ENCODE measurements around the gene KDM2B. TPM values are rescaled to one million over a fixed set of nuclear protein-coding genes. Genes with fewer than 3 reads are reported as not detected.

The KDM2B gene
- polyA plus RNA-seq, 3 donors, result 9.7 to 68.1 (median 9.7) TPM

DNA sequence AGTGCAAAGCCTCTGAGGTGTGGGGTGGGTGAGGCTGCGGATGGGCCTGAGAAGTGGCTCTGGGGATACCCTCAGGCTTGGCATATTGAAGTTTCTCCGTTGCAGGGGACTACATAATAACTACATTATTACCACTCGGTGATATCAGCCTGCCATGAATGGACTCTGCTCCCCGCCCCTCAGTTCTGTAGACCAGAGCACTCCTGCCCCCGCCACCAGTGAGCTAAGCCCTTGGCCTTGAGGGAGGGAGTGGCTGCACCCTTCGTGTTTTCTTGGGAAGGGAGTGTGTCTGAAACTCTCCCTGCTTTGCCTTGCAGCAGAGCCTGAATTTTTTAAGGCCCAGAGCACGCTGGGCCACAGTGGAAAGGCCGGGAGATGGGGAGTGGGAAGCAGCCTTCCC lies 47.2 kb upstream of the KDM2B start:
- H3K36me3 Mint-ChIP-seq, result peaks cover 11 to 12% of the 10 kb centered on the region in 2 donors
- H3K27ac Mint-ChIP-seq, result peak overlapping the region; percentile 32 to 95 (median 89)
- TF ChIP-seq, protein P1, sequence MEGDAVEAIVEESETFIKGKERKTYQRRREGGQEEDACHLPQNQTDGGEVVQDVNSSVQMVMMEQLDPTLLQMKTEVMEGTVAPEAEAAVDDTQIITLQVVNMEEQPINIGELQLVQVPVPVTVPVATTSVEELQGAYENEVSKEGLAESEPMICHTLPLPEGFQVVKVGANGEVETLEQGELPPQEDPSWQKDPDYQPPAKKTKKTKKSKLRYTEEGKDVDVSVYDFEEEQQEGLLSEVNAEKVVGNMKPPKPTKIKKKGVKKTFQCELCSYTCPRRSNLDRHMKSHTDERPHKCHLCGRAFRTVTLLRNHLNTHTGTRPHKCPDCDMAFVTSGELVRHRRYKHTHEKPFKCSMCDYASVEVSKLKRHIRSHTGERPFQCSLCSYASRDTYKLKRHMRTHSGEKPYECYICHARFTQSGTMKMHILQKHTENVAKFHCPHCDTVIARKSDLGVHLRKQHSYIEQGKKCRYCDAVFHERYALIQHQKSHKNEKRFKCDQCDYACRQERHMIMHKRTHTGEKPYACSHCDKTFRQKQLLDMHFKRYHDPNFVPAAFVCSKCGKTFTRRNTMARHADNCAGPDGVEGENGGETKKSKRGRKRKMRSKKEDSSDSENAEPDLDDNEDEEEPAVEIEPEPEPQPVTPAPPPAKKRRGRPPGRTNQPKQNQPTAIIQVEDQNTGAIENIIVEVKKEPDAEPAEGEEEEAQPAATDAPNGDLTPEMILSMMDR (IDR thresholded peaks at IDR 0.05), result no peak
- Histone ChIP-seq H3K4me3 (replicated peaks in 1 of 3; ENCODE audit: low read depth in 2 of 3, low read length in 3 of 3) (peak overlapping the region; percentile 81 to 87 (median 86)), H3K4me1 (ENCODE audit: control insufficient read depth in 1 of 2, insufficient read depth in 2 of 2, low read length in 2 of 2) (peaks cover 53 to 65% of the 10 kb centered on the region in 2 donors), H2AFZ (ENCODE audit: insufficient read depth, low read depth, low read length, poor library complexity, severe bottlenecking) (peak overlapping the region; percentile 26), H3K27ac (ENCODE audit: low read depth in 1 of 2, low read length in 2 of 2) (peak overlapping the region in 1 of 2 donors; percentile 82), H3K9me3 (replicated peaks in 1 of 2; ENCODE audit: control insufficient read depth in 1 of 2, insufficient read depth in 1 of 2, low read length in 2 of 2) (no peaks in the 10 kb centered on the region), H3K9ac (ENCODE audit: insufficient read depth, low read length, poor library complexity, severe bottlenecking) (peak overlapping the region; percentile 35), H3K36me3 (replicated peaks in 1 of 2; ENCODE audit: control insufficient read depth in 1 of 2, insufficient read depth in 2 of 2, low read length in 2 of 2) (peaks cover 0 to 5% of the 10 kb centered on the region in 2 donors), H3K79me2 (ENCODE audit: insufficient read depth, low read length) (peaks cover 60% of the 10 kb centered on the region), H3K4me2 (replicated peaks; ENCODE audit: extremely low read depth, low read length, poor library complexity, severe bottlenecking) (peak overlapping the region; percentile 93), H3K27me3 (ENCODE audit: control insufficient read depth in 2 of 2, insufficient read depth in 2 of 2, low read length in 2 of 2) (no peaks in the 10 kb centered on the region), H4K20me1 (ENCODE audit: insufficient read depth, low read length) (peaks cover 53% of the 10 kb centered on the region)
- WGBS (ENCODE audit: insufficient coverage), result 35% methylated on average over 4 of the region's 8 CpGs
- peaks cover 0 to 3% (median 0%) of the 10 kb centered on the region in 3 donors for H3K27me3 Mint-ChIP-seq (ENCODE audit: low read depth in 3 of 3)
- DNase-seq, result no peak
- peaks cover 67% of the 10 kb centered on the region for H3K4me1 Mint-ChIP-seq
- H3K9me3 Mint-ChIP-seq, result no peaks in the 10 kb centered on the region
- intact Hi-C loops (cut with micrococcal nuclease), result loop anchor here (5.0 kb wide), 6 partner anchors 34 to 164 kb away; partner anchors contain the start of genes KDM2B (in 1 of the 2) and RHOF (in 1 of the 2)
- H3K4me3 Mint-ChIP-seq, result peak overlapping the region; percentile 90 to 94

DNA sequence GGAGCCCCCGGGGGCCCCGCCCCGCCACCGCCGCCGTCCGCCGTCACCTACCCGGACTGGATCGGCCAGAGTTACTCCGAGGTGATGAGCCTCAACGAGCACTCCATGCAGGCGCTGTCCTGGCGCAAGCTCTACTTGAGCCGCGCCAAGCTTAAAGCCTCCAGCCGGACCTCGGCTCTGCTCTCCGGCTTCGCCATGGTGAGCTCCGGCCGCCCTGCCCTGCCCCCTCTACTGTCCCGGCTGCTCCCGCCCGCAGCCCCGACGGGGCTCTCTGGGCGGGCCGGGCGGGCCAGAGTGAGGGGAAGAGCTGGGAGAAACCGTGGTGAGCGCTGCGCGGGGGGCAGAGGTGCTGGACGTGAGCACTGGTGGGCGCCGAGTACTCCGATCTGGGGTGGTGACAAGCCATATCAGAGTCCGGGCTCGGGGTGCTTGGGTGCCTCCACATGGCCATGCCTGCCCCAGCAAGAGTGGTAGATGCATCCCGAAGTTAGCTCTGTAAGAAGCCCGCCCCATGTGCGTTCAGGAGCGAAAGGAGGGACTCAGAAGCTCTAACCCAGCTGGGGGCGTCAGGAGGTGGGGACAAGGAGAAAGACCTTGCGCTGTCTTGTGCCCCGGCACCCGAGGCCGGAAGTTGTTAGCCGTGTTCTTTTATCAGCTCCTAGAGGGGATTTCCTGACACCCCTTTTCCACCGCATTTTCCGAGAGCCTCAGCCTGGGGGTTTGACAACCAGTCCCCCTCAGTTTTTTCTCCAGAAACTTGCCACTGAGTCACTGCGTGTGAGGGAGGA lies 46.2 kb upstream of the KDM2B start:
- Histone ChIP-seq H2AFZ (ENCODE audit: insufficient read depth, low read depth, low read length, poor library complexity, severe bottlenecking) (peak overlapping the region; percentile 76), H3K4me2 (replicated peaks; ENCODE audit: extremely low read depth, low read length, poor library complexity, severe bottlenecking) (peak overlapping the region; percentile 93), H3K27me3 (ENCODE audit: control insufficient read depth in 2 of 2, insufficient read depth in 2 of 2, low read length in 2 of 2) (no peaks in the 10 kb centered on the region), H3K4me3 (replicated peaks in 1 of 3; ENCODE audit: low read depth in 2 of 3, low read length in 3 of 3) (peak overlapping the region; percentile 81 to 87 (median 86)), H3K27ac (ENCODE audit: low read depth in 1 of 2, low read length in 2 of 2) (peak overlapping the region; percentile 82), H3K9me3 (replicated peaks in 1 of 2; ENCODE audit: control insufficient read depth in 1 of 2, insufficient read depth in 1 of 2, low read length in 2 of 2) (no peaks in the 10 kb centered on the region), H3K4me1 (ENCODE audit: control insufficient read depth in 1 of 2, insufficient read depth in 2 of 2, low read length in 2 of 2) (peaks cover 53 to 57% of the 10 kb centered on the region in 2 donors), H3K36me3 (replicated peaks in 1 of 2; ENCODE audit: control insufficient read depth in 1 of 2, insufficient read depth in 2 of 2, low read length in 2 of 2) (no peaks in the 10 kb centered on the region), H3K79me2 (ENCODE audit: insufficient read depth, low read length) (peaks cover 51% of the 10 kb centered on the region), H3K9ac (ENCODE audit: insufficient read depth, low read length, poor library complexity, severe bottlenecking) (peak overlapping the region; percentile 78), H4K20me1 (ENCODE audit: insufficient read depth, low read length) (peaks cover 43% of the 10 kb centered on the region)
- no peaks in the 10 kb centered on the region for H3K9me3 Mint-ChIP-seq
- H3K36me3 Mint-ChIP-seq, result peaks cover 9% of the 10 kb centered on the region in 2 donors
- peak in 2 of 3 donors; percentile 26 to 53 for DNase-seq
- H3K4me1 Mint-ChIP-seq, result peaks cover 58% of the 10 kb centered on the region
- peak overlapping the region; percentile 83 to 95 (median 90) for H3K27ac Mint-ChIP-seq
- WGBS (ENCODE audit: insufficient coverage), result under 1% methylated on average over 48 of the region's 53 CpGs
- peak overlapping the region; percentile 90 to 94 for H3K4me3 Mint-ChIP-seq
- peaks cover 0 to 2% (median 0%) of the 10 kb centered on the region in 3 donors for H3K27me3 Mint-ChIP-seq (ENCODE audit: low read depth in 3 of 3)
- TF ChIP-seq, protein P1 (IDR thresholded peaks at IDR 0.05), result peak; percentile 19
- intact Hi-C loops (cut with micrococcal nuclease), result loop anchor here (5.0 kb wide), 6 partner anchors 35 to 165 kb away; partner anchors contain the start of genes KDM2B (in 1 of the 2) and RHOF (in 1 of the 2)

Measured in CD14-positive monocyte (primary cell).